ENCODE measurements around the gene UBL7.

DNA sequence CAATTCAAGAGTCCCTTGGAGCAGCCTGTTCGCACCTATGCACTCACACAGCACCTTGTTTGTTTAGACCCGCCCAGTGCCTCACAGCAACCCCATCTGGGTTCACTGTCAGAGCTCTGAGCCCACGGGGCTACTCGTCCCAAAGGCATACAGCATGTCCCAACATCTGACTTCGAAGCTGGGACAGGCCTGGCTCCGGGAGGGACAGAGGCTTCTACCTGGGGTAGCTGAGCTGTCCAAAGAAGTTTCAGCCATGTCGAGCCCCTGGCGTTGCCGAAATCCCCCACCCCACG lies 64.9 kb downstream of the UBL7 start:
- TF ChIP-seq CTCF (IDR thresholded peaks at IDR 0.05) (no peak), POLR2AphosphoS5 (IDR thresholded peaks at IDR 0.05) (no peak), POLR2A (IDR thresholded peaks at IDR 0.05) (no peak)
